ENCODE measurements around the gene LTBR.

- TF ChIP-seq CTCF (IDR thresholded peaks at IDR 0.05; ENCODE audit: poor library complexity) (no peak), EZH2 (IDR thresholded peaks at IDR 0.05; ENCODE audit: borderline replicate concordance) (no peak), EZH2phosphoT487 (IDR thresholded peaks at IDR 0.05; ENCODE audit: low read depth, severe bottlenecking, unreplicated experiment) (no peak)
These were observed 43.8 kb upstream of the LTBR start for GRCh38 chr12:6340032-6340638.
